Activated CD4-positive, alpha-beta T cell treated with anti-CD3 and anti-CD28 coated beads, Interleukin-2, amount 10 ng/mL, durations not matched to agents 24 days and 14 days (primary cell): ENCODE results near the gene GTF2A2. TPM values are rescaled to one million over a fixed set of nuclear protein-coding genes. Genes with fewer than 3 reads are reported as not detected.
"Not testable (repeated sequence)": the region's sequence is repeated elsewhere in the genome, so short reads cannot be mapped to it uniquely, and the experiment has no call there.

Experiments
- DNase-seq: peaks from one replicate; pipeline ENCODE4 v3.0.0; 2022
- H3K27ac Mint-ChIP-seq: one replicate; pipeline ENCODE4 v1.8.0; 2022; ENCODE audit warnings: mild to moderate bottlenecking, mixed read lengths
- H3K27me3 Mint-ChIP-seq: one replicate; pipeline ENCODE4 v1.8.0; 2022; ENCODE audit warnings: mixed read lengths
- H3K36me3 Mint-ChIP-seq: one replicate; pipeline ENCODE4 v1.8.0; 2022; ENCODE audit warnings: low read depth, mild to moderate bottlenecking, mixed read lengths
- H3K4me1 Mint-ChIP-seq: one replicate; pipeline ENCODE4 v1.8.0; 2021; ENCODE audit warnings: mixed read lengths
- H3K4me3 Mint-ChIP-seq: one replicate; pipeline ENCODE4 v1.8.0; 2022; ENCODE audit warnings: mild to moderate bottlenecking, moderate library complexity, mixed read lengths
- H3K9me3 Mint-ChIP-seq: one replicate; pipeline ENCODE4 v1.8.0; 2021; ENCODE audit warnings: mixed read lengths
- intact Hi-C: fragments of 100-400 bp; cut with micrococcal nuclease; formaldehyde crosslinking; loops from one replicate; pipeline ENCODE4 v1.15.1; 2023
- total RNA-seq: library from RNA; stranded (reverse); gene quantifications from 2 replicates; pipeline ENCODE4 v1.2.3, GENCODE V29; 2022

The GTF2A2 gene
- 192 and 200 TPM in 2 replicates for total RNA-seq

GRCh38 chr15:59656897-59657634 is at the start of gene GTF2A2:
Gene GTF2A2 (minus strand): TSS chr15:59657515. CDS start chr15:59652277, 5,238 bp downstream.
- Mint-ChIP-seq H3K4me3 (no peak within 1 kb of the TSS), H3K36me3 (peaks cover 26% of the 10 kb centered on the region)

GRCh38 chr15:59703979-59704796 is 46.9 kb upstream of the GTF2A2 start:
- peaks cover 39% of the 10 kb centered on the region for H3K27me3 Mint-ChIP-seq
- DNase-seq = peak; percentile 28
- intact Hi-C loops = no loop called here
- H3K27ac Mint-ChIP-seq = no peak overlapping the region
- H3K4me1 Mint-ChIP-seq = no peaks in the 10 kb centered on the region
- no peaks in the 10 kb centered on the region for H3K9me3 Mint-ChIP-seq
- H3K4me3 Mint-ChIP-seq = no peak overlapping the region
- H3K36me3 Mint-ChIP-seq = no peaks in the 10 kb centered on the region

More at GRCh38 chr15:59656897-59657634, at the start of gene GTF2A2:
- Mint-ChIP-seq H3K9me3 (no peaks in the 10 kb centered on the region), H3K4me1 (peaks cover 6% of the 10 kb centered on the region), H3K27ac (peak within 1 kb of the TSS; percentile 90), H3K27me3 (no peaks in the 10 kb centered on the region)
- intact Hi-C loops = loop anchor here (1.0 kb wide), 1 partner anchor 31 kb away; no protein-coding TSS in a partner anchor
- DNase-seq = peak; percentile 99

GRCh38 chr15:59702351-59702750 is 45.0 kb upstream of the GTF2A2 start:
- H3K9me3 Mint-ChIP-seq = no peaks in the 10 kb centered on the region
- intact Hi-C loops = no loop called here
- H3K4me1 Mint-ChIP-seq = no peaks in the 10 kb centered on the region

GRCh38 chr15:59701880-59702279 is 44.6 kb upstream of the GTF2A2 start:
- intact Hi-C loops = no loop called here
- no peak overlapping the region for H3K4me3 Mint-ChIP-seq
- H3K9me3 Mint-ChIP-seq = no peaks in the 10 kb centered on the region
- no peak overlapping the region for H3K27ac Mint-ChIP-seq
- DNase-seq = peak; percentile 23
- H3K27me3 Mint-ChIP-seq = peaks cover 39% of the 10 kb centered on the region
- H3K4me1 Mint-ChIP-seq = no peaks in the 10 kb centered on the region
- H3K36me3 Mint-ChIP-seq = no peaks in the 10 kb centered on the region

More at GRCh38 chr15:59702351-59702750, 45.0 kb upstream of the GTF2A2 start:
- H3K4me3 Mint-ChIP-seq = no peak overlapping the region
- DNase-seq = no peak
- peaks cover 36% of the 10 kb centered on the region for H3K27me3 Mint-ChIP-seq
- H3K36me3 Mint-ChIP-seq = no peaks in the 10 kb centered on the region
- no peak overlapping the region for H3K27ac Mint-ChIP-seq

- Mint-ChIP-seq H3K4me3 (no peak overlapping the region), H3K27ac (no peak overlapping the region), H3K4me1 (no peaks in the 10 kb centered on the region), H3K36me3 (no peaks in the 10 kb centered on the region), H3K27me3 (peaks cover 35% of the 10 kb centered on the region), H3K9me3 (no peaks in the 10 kb centered on the region)
- intact Hi-C loops = no loop called here
- DNase-seq = peak; percentile 4
Observed at GRCh38 chr15:59699810-59700431, 42.6 kb upstream of the GTF2A2 start.

GRCh38 chr15:59698065-59698464 is 40.8 kb upstream of the GTF2A2 start:
- peaks cover 25% of the 10 kb centered on the region for H3K27me3 Mint-ChIP-seq
- H3K27ac Mint-ChIP-seq, H3K4me3 Mint-ChIP-seq, H3K4me1 Mint-ChIP-seq, intact Hi-C loops, H3K9me3 Mint-ChIP-seq, H3K36me3 Mint-ChIP-seq, DNase-seq: not testable (repeated sequence)

GRCh38 chr15:59696332-59696731 is 39.0 kb upstream of the GTF2A2 start:
- no peak overlapping the region for H3K4me3 Mint-ChIP-seq
- H3K9me3 Mint-ChIP-seq = no peaks in the 10 kb centered on the region
- intact Hi-C loops = no loop called here
- no peaks in the 10 kb centered on the region for H3K4me1 Mint-ChIP-seq
- peak; percentile 44 for DNase-seq
- no peaks in the 10 kb centered on the region for H3K36me3 Mint-ChIP-seq
- H3K27ac Mint-ChIP-seq = no peak overlapping the region
- peaks cover 15% of the 10 kb centered on the region for H3K27me3 Mint-ChIP-seq

- Mint-ChIP-seq H3K4me1 (peaks cover 10% of the 10 kb centered on the region), H3K36me3 (no peaks in the 10 kb centered on the region), H3K27me3 (peaks cover 7% of the 10 kb centered on the region), H3K9me3 (no peaks in the 10 kb centered on the region), H3K27ac (no peak overlapping the region), H3K4me3 (no peak overlapping the region)
- intact Hi-C loops = no loop called here
- peak; percentile 25 for DNase-seq
Observed at GRCh38 chr15:59694779-59695178, 37.5 kb upstream of the GTF2A2 start.

GRCh38 chr15:59691194-59691805 is 34.0 kb upstream of the GTF2A2 start:
- H3K27ac Mint-ChIP-seq = peak overlapping the region; percentile 73
- H3K4me3 Mint-ChIP-seq = peak overlapping the region; percentile 8
- H3K4me1 Mint-ChIP-seq = peaks cover 27% of the 10 kb centered on the region
- no peaks in the 10 kb centered on the region for H3K27me3 Mint-ChIP-seq
- intact Hi-C loops = loop anchor here (2.0 kb wide), 1 partner anchor 636 kb away; no protein-coding TSS in a partner anchor
- H3K9me3 Mint-ChIP-seq = no peaks in the 10 kb centered on the region
- peaks cover 9% of the 10 kb centered on the region for H3K36me3 Mint-ChIP-seq
- peak; percentile 82 for DNase-seq

GRCh38 chr15:59689626-59690236 is 32.4 kb upstream of the GTF2A2 start:
- intact Hi-C loops = loop anchor here (1.0 to 2.0 kb wide), 2 partner anchors 230 to 637 kb away; no protein-coding TSS in a partner anchor
- Mint-ChIP-seq H3K9me3 (no peaks in the 10 kb centered on the region), H3K27ac (peak overlapping the region; percentile 98), H3K27me3 (no peaks in the 10 kb centered on the region), H3K36me3 (peaks cover 17% of the 10 kb centered on the region), H3K4me1 (peaks cover 39% of the 10 kb centered on the region), H3K4me3 (peak overlapping the region; percentile 95)
- peak; percentile 93 for DNase-seq

- Mint-ChIP-seq H3K4me1 (peaks cover 40% of the 10 kb centered on the region), H3K4me3 (peak within 1 kb of the TSS; percentile 95), H3K36me3 (peaks cover 20% of the 10 kb centered on the region), H3K9me3 (no peaks in the 10 kb centered on the region), H3K27me3 (no peaks in the 10 kb centered on the region), H3K27ac (peak within 1 kb of the TSS; percentile 98)
- intact Hi-C loops = loop anchor here (1.0 kb wide), 2 partner anchors 32 to 230 kb away; partner anchors contain the start of gene GTF2A2
- peak; percentile 100 for DNase-seq
Observed at GRCh38 chr15:59688782-59689625, 31.7 kb upstream of the GTF2A2 start, which contains the start of gene BNIP2. Gene BNIP2 (minus strand): TSS chr15:59689320. CDS start chr15:59682457, 6,863 bp downstream.

- Mint-ChIP-seq H3K27ac (peak overlapping the region; percentile 98), H3K9me3 (no peaks in the 10 kb centered on the region), H3K36me3 (peaks cover 22% of the 10 kb centered on the region), H3K4me1 (peaks cover 42% of the 10 kb centered on the region), H3K4me3 (peak overlapping the region; percentile 95), H3K27me3 (no peaks in the 10 kb centered on the region)
- DNase-seq = no peak
- intact Hi-C loops = loop anchor here (1.0 kb wide), 1 partner anchor 31 kb away; the partner anchor contains the start of gene GTF2A2
Observed at GRCh38 chr15:59688423-59688781, 31.1 kb upstream of the GTF2A2 start.
